WTC11 (cell line): ENCODE data around the gene PSEN2.

ENCODE experiments used
- CBFB ChIP-seq: sonication (generic); formaldehyde crosslinking; IDR thresholded peaks from 2 replicates; pipeline ENCODE4 v1.8.1; 2022; ENCODE audit warnings: mild to moderate bottlenecking, low read depth, missing genetic modification reagents
- CTCF ChIP-seq: fragments of 200-600 bp; IDR thresholded peaks from 2 replicates; pipeline ENCODE4 v1.8.0; 2022; ENCODE audit warnings: antibody characterized with exemption
- ELF4 ChIP-seq: sonication (generic); formaldehyde crosslinking; IDR thresholded peaks from 2 replicates; pipeline ENCODE4 v1.8.1; 2022; ENCODE audit warnings: low read depth, mild to moderate bottlenecking, moderate library complexity, missing genetic modification reagents
- FOXJ3 ChIP-seq: sonication (generic); formaldehyde crosslinking; IDR thresholded peaks from 2 replicates; pipeline ENCODE4 v1.9.0; 2021; ENCODE audit warnings: missing genetic modification reagents, mild to moderate bottlenecking, borderline replicate concordance
- MYBL2 ChIP-seq: sonication (generic); formaldehyde crosslinking; IDR thresholded peaks from 2 replicates; pipeline ENCODE4 v1.8.1; 2023; ENCODE audit warnings: mild to moderate bottlenecking, moderate library complexity, missing genetic modification reagents
- SP1 ChIP-seq: sonication (generic); formaldehyde crosslinking; conservative IDR thresholded peaks from 2 replicates; pipeline ENCODE4 v1.8.1; 2022; ENCODE audit warnings: missing genetic modification reagents
- TP53 ChIP-seq: sonication (generic); formaldehyde crosslinking; IDR thresholded peaks from 2 replicates; pipeline ENCODE4 v1.8.1; 2023; ENCODE audit warnings: mild to moderate bottlenecking, missing genetic modification reagents
- ZSCAN18 ChIP-seq: fragments of 250-450 bp; sonication (Bioruptor Pico); IDR thresholded peaks from 2 replicates; pipeline ENCODE4 v2.1.2; 2022; ENCODE audit warnings: mild to moderate bottlenecking, moderate library complexity
- TF ChIP-seq, protein P1 (sequence below): sonication (generic); formaldehyde crosslinking; IDR thresholded peaks from 2 replicates; pipeline ENCODE4 v1.8.1; 2023; ENCODE audit warnings: mild to moderate bottlenecking, missing genetic modification reagents, moderate library complexity
- TF ChIP-seq, protein P2 (sequence below): fragments of 250-450 bp; sonication (Bioruptor Pico); IDR thresholded peaks from 2 replicates; pipeline ENCODE4 v1.9.0; 2021; ENCODE audit warnings: mild to moderate bottlenecking

GRCh38 chr1:226829105-226829504, 41.3 kb upstream of the PSEN2 start:
- TF ChIP-seq, protein P1, sequence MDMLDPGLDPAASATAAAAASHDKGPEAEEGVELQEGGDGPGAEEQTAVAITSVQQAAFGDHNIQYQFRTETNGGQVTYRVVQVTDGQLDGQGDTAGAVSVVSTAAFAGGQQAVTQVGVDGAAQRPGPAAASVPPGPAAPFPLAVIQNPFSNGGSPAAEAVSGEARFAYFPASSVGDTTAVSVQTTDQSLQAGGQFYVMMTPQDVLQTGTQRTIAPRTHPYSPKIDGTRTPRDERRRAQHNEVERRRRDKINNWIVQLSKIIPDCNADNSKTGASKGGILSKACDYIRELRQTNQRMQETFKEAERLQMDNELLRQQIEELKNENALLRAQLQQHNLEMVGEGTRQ (CRISPR knock-in tag): no peak
- TF ChIP-seq CTCF (no peak), MYBL2 (CRISPR knock-in tag) (no peak), SP1 (CRISPR knock-in tag) (no peak), ZSCAN18 (CRISPR knock-in tag) (no peak), TP53 (CRISPR knock-in tag) (no peak), FOXJ3 (CRISPR knock-in tag) (no peak), CBFB (no peak), ELF4 (no peak)
- TF ChIP-seq, protein P2, sequence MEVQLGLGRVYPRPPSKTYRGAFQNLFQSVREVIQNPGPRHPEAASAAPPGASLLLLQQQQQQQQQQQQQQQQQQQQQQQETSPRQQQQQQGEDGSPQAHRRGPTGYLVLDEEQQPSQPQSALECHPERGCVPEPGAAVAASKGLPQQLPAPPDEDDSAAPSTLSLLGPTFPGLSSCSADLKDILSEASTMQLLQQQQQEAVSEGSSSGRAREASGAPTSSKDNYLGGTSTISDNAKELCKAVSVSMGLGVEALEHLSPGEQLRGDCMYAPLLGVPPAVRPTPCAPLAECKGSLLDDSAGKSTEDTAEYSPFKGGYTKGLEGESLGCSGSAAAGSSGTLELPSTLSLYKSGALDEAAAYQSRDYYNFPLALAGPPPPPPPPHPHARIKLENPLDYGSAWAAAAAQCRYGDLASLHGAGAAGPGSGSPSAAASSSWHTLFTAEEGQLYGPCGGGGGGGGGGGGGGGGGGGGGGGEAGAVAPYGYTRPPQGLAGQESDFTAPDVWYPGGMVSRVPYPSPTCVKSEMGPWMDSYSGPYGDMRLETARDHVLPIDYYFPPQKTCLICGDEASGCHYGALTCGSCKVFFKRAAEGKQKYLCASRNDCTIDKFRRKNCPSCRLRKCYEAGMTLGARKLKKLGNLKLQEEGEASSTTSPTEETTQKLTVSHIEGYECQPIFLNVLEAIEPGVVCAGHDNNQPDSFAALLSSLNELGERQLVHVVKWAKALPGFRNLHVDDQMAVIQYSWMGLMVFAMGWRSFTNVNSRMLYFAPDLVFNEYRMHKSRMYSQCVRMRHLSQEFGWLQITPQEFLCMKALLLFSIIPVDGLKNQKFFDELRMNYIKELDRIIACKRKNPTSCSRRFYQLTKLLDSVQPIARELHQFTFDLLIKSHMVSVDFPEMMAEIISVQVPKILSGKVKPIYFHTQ (CRISPR knock-in tag): no peak
